Jurkat, Clone E6-1 (cell line): ENCODE data around the gene NATD1. TPM values are rescaled to one million over a fixed set of nuclear protein-coding genes. Genes with fewer than 3 reads are reported as not detected.

Experiments
- DNase-seq: peaks from one replicate; pipeline ENCODE4 v3.0.0-alpha.2; 2011; ENCODE audit warnings: low read depth, low spot score
- H3K4me3 ChIP-seq: 2 replicates; pipeline ENCODE4 v1.5.1; 2011; ENCODE audit warnings: mild to moderate bottlenecking, low read length, control low read depth, moderate library complexity
- polyA plus RNA-seq: library from polyadenylated mRNA; unstranded; fragments of >200 nt; gene quantifications from one replicate; pipeline ENCODE4 v1.2.1, GENCODE V29; 2012; ENCODE audit warnings: missing spikeins; ENCODE audit not compliant: insufficient read length, insufficient read depth

NATD1 gene, protein sequence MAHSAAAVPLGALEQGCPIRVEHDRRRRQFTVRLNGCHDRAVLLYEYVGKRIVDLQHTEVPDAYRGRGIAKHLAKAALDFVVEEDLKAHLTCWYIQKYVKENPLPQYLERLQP
- polyA plus RNA-seq = 3.1 TPM

DNA sequence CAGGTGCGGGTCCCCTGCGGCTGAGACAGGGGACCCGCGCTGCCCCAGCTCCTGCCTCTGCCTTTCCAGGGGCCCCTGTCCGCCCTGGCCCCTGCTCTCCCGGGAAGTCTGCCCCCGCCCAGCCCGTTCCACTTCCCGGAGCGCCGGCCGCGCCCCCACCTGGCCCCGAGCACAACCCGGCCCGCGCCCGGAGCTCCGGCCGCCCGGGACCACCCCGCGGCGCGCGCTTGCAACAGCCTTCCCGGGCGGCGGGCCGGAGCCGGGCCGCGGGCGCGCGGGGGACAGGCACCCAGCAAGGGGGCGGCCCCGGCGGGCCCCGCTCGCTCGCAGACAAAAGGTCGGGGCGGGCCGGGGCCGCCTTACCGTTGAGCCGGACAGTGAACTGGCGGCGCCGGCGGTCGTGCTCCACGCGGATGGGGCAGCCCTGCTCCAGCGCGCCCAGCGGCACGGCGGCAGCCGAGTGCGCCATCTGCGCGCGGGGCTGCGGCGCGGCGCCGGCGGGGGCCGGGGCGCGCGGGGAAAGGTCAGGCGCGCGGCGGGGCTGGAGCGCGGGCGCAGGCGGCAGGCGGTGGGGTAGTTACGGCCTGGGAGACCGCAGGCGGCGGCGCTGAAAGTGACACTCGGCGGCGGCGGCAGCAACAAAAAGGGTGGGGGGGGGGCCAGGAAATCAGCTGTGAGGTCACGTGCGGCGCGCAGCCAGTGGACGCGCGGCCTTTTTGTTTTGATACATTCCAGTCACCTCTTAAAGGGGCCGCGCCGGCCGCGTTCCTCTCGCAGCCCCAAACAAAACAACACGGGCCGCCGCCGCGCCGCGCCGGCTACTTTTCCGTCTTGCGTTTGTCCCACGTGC lies at the start of gene NATD1:
NATD1 (minus strand) TSS at position 615 of the 850 bp plus-strand sequence; CDS start at position 469, 146 bp downstream.
- H3K4me3 ChIP-seq = peak within 1 kb of the TSS; percentile 50
- peak; percentile 69 for DNase-seq

DNA sequence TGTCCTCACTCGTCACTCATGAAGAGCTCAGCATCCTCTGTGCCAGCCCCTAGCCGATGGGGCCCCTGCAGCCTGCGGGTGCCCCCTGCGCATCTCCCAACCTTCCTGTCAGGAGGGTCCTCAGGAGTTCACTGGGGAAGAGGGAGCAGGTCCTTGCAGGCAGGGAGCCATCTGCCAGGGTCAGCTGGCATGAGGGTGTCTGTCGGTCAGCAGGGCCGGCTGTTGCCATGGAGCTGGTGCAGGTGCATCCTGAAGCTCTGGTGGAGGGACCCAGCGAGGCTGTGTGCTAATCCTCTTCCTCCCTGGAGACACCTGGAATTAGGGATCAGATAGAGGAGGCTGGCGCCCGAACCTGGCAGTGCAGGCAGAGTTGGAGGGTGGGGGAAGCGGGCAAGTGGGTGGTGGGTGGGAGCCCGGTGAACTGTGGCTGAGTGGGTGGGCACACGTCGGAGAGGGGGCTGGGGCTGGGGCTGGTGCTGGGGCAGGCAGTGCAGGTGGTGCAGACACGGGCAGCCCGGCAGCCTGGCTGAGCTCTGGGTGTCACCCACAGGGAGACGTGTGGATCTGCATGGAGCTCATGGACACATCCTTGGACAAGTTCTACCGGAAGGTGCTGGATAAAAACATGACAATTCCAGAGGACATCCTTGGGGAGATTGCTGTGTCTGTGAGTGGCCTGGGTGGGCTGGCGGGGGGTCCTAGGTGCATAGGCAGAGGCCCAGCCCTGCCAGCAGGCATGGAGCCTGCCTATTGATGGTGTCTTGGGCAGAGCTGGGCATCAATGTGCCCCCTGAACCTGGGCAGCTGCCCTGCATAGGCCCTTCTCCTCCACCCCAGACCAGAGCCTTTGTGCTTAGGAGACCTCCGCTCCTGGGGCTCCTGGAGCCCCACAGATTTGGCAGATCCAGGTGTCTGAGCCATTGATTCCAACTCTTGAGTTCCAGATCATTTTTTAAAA lies 48.7 kb upstream of the NATD1 start:
- H3K4me3 ChIP-seq = no peak overlapping the region
- no peak for DNase-seq

DNA sequence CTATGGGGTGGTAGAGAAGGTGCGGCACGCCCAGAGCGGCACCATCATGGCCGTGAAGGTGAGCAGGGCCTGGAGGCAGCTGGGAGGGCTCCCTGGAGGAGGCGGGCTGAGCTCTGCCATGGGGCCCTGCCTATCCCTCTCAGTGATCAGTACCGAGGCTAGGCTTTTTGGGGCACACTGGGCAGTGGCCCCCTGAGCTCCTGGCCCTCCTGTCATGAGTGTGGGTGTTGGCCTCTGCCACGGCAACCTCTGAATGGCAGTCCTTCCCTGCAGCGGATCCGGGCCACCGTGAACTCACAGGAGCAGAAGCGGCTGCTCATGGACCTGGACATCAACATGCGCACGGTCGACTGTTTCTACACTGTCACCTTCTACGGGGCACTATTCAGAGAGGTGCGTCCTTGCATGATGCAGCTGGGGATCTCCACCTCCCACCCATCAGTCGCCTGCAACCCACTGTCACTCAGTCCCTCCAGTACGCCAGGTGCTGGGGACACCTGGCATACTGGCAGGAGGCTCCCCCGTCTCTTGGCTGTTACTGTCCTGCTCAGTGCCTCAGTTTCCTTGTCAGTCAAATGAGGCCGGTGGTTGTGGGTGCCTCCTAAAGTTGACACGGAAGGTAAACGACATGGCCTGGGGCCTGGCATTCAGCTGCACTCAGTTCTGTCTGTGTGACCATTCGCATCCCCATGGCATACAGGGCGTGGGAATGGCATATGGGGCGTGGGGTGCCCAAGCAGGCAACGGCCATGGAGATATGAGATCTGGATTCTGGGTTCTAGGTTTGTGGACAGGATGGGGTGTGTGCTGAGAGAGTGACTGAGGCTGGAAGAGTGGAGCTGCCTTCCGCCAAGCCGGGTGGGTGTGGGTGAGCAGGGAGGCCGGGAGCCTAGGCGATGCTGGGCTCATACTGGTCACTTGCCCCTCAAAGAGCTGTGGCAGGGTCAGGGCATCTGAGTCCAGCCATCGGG lies 47.7 kb upstream of the NATD1 start:
- H3K4me3 ChIP-seq = no peak overlapping the region
- no peak for DNase-seq

DNA sequence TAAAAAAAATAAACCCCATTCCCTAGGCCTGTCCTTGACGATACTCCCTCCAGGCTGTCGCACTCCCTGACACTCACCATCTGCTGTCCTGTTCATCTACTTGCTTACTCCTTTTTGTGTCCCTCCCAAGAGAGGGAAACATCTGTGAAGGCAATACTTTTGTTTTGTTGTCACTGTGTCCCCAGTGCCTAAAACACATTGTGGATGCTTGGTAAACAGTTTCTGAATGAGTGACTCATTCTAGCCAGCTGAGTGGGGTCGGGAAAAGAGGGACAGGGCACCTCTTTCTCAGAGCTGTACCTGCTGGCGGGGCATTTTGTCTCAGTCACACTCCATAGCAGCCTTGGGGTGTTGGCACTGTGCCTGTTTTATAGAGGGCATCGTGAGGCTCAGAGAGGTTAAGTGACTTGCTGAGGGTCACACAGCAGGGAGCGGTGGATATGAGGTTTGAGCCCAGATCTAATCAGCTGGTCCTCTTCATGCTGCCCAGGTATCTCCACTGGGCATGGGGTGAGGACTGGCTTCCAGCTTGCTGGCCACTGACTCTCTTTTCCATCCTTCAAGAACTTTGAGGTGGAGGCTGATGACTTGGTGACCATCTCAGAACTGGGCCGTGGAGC lies 46.9 kb upstream of the NATD1 start:
- DNase-seq = no peak
- no peak overlapping the region for H3K4me3 ChIP-seq

DNA sequence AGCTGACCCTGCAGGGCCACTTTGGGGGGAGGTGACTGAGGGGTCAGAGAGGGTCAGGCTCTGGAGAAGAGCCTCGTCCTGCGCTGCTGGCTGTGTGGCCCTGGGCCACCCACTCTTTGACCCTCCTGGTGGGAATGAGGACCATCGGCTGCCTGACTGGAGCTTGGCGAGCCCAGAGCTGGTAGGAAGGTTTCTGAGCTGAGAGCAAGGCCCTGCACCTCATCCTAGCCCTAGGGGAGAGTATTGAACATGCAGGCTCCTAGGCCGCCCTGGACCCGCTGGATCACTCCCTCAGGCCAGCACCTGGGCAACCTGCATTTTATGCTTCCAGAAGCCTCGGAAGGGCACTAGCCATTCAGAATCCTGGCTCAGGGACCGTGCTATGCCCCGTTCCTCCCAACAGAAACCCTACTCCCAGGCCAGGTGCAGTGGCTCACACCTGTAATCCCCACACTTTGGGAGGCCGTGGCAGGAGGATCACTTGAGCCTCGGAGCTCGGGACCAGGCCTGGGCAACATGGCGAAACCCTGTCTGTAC lies 45.8 kb upstream of the NATD1 start:
- no peak overlapping the region for H3K4me3 ChIP-seq
- DNase-seq = no peak

DNA sequence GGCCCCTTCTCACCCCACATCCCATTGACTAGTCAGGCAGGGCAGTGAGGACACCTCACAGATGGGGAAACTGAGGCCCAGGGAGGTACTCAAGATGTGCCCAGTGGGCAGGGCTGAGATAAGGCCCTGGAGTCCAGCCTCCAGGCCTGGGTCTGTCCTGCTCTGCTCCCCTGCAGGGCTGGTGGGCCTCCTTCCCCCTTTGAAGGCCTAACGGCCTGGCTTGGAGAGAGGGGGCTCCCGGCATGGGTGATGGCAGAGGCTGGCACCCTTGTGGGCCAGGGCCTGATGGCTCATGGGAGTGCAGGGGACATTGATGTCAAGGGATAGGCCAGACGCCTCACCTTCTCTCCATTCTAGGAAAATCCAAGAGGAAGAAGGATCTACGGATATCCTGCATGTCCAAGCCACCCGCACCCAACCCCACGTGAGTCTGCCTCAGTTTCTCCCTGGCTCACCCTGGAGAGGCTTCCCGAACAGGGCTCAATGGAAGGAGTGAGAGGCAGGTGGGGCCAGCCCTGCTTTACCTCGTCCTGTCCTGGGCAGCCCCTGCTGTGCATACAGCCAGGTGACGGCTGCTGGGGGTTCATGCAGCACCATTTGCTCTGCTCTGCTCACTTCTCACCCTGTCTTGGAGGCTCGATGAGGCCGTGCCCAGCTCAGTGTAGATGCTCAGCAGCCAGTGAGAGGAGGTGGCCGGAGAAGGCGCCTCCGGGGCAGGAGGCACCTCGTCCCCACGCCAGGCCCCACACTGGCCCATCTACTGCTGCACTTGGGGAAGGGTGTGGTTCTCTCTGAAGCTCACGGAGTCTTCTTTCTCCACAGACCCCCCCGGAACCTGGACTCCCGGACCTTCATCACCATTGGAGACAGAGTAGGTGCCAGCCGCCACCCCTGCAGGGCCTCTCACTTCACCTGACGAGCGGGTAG lies 45.1 kb upstream of the NATD1 start:
- no peak for DNase-seq
- no peak overlapping the region for H3K4me3 ChIP-seq

DNA sequence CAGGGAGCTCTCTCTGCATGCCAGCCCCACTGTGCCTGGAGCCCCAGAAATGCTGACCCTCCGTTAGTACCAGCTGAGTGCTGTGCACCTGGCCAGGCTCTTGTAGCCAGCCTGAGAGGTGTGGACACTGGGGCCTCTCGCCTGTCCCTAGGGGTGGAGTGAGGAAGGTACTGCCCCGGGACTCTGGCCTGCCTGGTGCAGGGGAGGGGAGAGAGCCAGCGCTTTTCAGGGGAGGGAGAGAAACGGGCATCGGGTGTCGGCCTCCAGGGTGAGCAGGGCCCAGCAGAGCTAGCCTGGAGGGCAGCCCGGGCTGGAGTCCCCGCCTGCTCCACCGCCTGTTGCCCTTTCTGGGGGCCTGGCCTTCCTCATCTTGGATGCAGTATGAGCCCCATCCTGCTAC lies 44.4 kb upstream of the NATD1 start:
- DNase-seq = no peak
- no peak overlapping the region for H3K4me3 ChIP-seq

DNA sequence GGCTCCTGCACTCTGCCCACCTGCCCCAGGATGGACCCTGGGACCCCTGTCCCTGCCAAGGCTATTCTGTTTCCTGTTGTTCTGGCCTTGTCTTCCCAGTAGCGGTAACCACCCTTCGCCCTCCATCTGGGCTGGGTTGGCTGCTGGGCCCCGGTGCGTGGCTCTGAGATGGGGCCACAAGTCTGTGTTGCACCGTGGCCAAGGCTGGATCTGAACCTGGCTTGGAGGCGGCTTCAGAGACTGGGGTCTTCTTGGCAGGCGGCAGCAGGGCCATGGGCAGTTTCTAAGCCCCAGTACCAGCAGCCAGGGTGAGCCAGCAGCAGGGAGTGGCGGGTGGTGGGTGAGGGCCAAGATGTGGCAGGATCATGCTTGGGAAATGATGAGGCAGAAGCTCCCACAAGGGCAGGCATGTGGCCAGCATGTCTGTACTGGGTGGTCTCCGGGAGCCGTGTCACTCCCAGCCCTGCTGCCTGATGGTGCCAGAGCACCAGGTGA lies 43.9 kb upstream of the NATD1 start:
- no peak for DNase-seq
- no peak overlapping the region for H3K4me3 ChIP-seq

DNA sequence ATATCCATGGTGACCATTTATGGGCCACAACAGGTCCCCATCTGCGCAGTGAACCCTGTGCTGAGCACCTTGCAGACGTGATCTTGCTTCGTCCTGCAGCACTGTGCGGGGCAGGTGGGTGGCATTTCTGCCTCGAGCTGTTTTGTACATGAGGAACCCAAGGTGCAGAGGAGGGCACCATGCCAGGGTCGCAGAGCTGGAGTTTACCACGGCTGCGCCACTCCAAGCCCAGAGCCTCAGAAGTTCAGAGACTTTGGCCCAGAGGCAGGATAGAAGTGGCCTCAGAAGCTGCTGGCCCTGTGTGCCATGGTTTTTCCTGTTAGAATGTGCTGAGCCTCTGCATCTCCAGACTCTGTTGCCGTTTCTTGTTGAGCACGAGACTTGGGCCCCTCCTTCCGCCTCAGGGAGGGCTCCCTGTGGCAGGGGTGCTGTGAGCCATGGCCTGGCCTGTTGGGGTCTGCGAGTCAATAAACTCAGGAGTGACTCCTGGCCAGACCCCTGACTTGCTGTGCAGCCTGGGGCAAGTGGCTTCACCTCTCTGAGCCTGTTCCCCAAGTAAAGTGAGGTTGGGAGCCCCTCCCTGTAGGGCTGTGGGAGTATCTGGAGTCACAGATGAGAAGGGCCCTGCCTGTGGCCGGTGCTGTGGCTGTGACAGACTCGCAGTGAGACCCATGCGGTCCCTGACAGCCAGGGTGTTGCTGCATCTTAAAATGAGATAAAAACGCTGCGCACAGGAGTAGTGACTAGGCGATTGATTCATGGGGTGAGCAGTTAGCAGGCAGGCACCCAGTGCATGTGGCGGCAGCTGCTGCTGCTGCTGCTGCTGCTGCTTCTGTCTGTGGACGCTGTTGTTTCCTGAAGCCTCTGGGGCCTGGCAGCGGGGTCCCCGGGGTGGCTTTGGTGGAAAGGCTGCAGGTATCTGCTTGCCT lies 43.2 kb upstream of the NATD1 start:
- no peak for DNase-seq
- H3K4me3 ChIP-seq = no peak overlapping the region

DNA sequence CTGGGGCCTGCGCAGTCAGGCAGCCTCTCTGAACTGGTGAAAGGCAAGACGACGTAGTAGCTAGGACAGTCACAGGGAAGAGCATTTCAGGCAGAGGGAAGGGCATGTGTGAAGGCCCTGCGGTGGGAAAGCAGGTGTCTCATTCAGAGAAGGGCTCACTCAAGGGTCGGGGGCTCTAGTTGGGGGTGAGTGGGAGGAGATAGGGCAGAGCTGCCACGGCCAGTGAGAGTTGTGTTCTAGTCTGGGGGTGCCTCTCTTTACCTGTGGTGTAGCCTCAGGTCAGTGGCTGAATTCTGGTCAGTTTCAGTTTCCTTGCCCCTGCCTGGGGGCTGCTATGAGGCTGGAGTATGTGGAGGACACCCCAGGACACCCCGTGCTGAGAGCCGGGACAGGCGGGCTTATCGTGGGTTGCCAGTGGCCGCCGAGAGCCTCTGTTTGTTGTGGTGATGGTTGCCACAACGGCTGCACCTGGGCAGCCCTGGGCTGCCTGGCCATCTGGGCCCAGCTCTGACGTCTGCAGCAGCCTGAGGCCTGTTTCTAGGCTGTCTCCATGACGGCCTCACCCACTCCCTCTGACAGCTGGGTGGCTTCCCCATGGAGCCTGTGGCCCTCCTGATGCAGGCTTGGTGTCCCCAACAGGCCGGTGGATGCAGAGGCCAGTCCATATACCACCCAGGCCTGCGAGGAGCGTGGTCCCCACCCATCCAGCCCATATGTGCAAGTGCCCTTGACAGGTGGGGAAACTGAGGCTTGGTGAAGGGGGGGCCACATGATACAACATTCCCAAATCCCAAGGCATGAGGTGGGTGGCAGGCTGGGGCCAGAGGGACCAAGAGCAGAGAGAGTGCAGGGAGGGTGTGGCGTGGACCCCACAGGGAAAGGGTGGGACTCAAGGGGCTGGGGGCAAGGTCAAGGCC lies 42.1 kb upstream of the NATD1 start:
- DNase-seq = no peak
- no peak overlapping the region for H3K4me3 ChIP-seq

DNA sequence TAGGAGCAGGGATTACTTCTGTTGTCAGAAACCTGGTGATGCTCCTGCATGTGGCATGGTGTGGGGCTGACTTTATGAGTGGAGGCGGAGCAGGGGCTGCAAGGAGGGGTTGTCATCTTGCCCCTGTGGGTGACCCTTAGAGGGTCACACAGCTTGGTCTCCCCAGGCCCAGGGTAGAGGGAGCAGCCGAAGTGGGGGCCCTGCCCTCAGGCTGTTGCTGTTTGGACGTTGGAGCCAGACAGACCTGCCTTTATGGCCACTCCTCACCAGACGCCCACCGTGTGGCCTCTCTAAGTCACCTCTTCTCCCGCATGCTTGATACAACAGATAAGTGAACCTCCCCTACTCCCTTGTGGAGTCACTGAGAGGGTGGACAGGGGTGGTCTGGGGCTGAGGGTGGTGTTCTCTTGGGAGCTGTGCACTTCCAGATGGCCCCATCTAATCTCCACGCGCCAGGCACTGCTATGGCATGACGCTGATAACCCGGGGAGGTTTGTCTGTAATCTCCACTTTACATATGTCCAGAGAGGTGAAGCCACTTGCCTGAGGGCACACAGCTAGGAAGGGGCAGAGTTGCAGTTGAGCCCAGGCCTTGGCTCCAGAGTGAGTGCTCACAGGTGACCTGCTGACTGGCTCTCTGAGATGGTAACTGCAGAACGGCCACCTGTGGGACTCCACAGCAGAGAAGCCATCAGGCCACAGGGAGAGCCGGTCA lies 41.3 kb upstream of the NATD1 start:
- H3K4me3 ChIP-seq = no peak overlapping the region
- DNase-seq = no peak

DNA sequence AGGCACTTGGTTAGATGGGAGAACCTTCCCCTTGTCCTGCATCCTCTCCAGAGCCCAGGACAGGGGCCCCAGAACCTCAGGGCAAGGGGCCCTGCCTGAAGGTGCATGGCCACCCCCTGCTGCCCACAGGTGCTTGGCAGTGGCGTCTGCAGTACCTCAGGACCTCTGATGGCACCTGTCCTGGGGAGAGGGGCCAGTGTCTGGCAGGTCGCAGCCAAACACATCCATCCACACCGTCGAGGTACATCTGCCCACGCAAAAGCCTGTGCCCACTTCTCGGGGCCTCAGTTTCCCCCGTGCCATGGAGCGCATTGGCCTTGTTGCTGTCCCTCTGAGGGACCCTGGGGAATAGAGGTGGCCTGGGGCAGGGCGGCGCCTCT lies 40.6 kb upstream of the NATD1 start:
- no peak overlapping the region for H3K4me3 ChIP-seq
- DNase-seq = no peak

DNA sequence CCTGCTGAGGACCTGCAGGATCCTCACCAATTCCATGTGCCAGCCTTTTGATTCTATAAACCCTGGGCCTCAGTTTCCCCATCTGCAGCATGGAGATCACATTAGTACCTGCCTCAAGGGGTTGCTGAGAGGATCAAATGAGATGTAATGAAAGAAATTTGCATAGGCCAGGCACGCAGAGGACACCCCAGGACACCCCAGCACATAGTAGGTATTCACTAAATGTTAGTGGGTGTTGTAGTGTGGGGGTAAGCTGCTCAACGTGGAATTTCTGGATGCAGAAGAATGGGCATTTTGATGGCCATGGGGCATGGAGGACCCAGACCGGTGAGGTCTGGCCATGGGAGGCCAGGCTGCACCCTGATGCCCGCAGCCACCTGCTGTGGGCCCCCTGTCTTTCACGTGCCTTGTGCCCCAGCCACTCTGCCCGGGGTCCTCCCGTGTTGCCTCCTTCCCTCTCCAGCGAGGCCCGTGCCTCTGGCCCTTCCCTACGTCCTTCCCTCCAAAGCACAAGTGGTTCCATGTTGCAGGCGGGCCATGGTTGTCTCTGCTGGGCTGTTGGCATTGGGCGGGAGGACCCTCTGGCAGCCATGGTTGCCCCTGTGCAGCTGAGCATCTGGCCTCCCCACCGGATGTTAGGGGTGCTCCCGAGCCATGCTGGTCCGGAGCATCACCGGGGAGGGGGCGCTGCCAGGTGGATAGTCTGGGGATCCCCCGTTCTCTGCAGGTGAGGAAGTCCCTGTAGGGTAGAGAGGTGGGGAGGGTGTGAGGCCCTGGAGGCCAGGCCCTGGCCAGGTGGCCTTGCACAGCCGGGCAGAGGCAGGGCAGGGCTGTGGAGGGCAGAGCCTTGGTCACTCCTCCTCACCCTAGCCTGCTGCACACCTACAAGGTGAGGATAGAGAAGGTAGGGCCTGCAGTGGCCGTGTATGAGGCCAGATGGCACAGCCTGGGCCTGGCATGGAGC lies 39.9 kb upstream of the NATD1 start:
- H3K4me3 ChIP-seq = no peak overlapping the region
- no peak for DNase-seq
